Adrenal gland (tissue), 12 donors: Measurements from ENCODE around the gene CCSER1. TPM values are rescaled to one million over a fixed set of nuclear protein-coding genes. Genes with fewer than 3 reads are reported as not detected.

ENCODE experiments used
- DNase-seq, 7 donors: peaks; one replicate each; pipeline ENCODE4 v3.0.0-alpha.2; 2019 to 2020
- H3K27ac ChIP-seq, 5 donors: fragments of 200-600 bp; sonication (generic) in 4 of 5; 1 replicate in 3 of 5; 2 replicates in 2 of 5; pipeline versions ENCODE4 v1.5.1 to v1.8.0; 2016 to 2020; ENCODE audit warnings: mild to moderate bottlenecking in 1 of 5
- H3K27me3 ChIP-seq: fragments of 200-600 bp; 2 replicates; pipeline ENCODE4 v1.8.0; 2021
- H3K36me3 ChIP-seq, 2 donors: fragments of 200-600 bp; replicated peaks in 1 of 2; 1 replicate in 1 of 2; 2 replicates in 1 of 2; pipeline versions ENCODE4 v1.5.1 to v1.8.0; 2018 to 2022
- H3K4me1 ChIP-seq, 2 donors: fragments of 200-600 bp; replicated peaks in 1 of 2; 1 replicate in 1 of 2; 2 replicates in 1 of 2; pipeline versions ENCODE4 v1.5.1 to v1.8.0; 2018 to 2021
- H3K4me3 ChIP-seq, 4 donors: fragments of 200-600 bp; sonication (generic) in 3 of 4; one replicate each; pipeline ENCODE4 v1.5.1; 2016 to 2018
- H3K9me3 ChIP-seq, 3 donors: fragments of 200-600 bp; sonication (generic) in 1 of 3; replicated peaks in 1 of 3; 1 replicate in 2 of 3; 2 replicates in 1 of 3; pipeline versions ENCODE4 v1.5.1 to v1.8.0; 2016 to 2021
- CTCF ChIP-seq, 6 experiments: fragments of 450-650 bp in 4 of 6; fragments of 200-600 bp in 2 of 6; sonication (generic) in 1 of 6; IDR thresholded peaks; 1 replicate in 5 of 6; 2 replicates in 1 of 6; pipeline versions ENCODE4 v1.5.1 to v1.8.0; 2016 to 2021; ENCODE audit warnings: antibody characterized with exemption in 6 of 6, mild to moderate bottlenecking in 2 of 6, moderate library complexity in 1 of 6
- POLR2A ChIP-seq, 2 donors: fragments of 450-650 bp; IDR thresholded peaks; one replicate each; pipeline ENCODE4 v1.6.1; 2017; ENCODE audit warnings: antibody characterized with exemption in 2 of 2, mild to moderate bottlenecking in 2 of 2, moderate library complexity in 1 of 2
- WGBS, 4 donors: extraction: QIAGEN DNeasy Blood & Tissue Kit in 2 of 4; methylation state at CpG; one replicate each; pipeline versions ENCODE4 v1.1.5 to v1.1.7; 2013 to 2017; 5-methylcytosine and 5-hydroxymethylcytosine counted together
- intact Hi-C, 2 donors: fragments of 100-400 bp; cut with DNase I; formaldehyde crosslinking; loops; one replicate each; pipeline versions ENCODE4 v1.14.1 to v1.15.0; 2022 to 2023
- polyA plus RNA-seq, 3 donors: library from polyadenylated mRNA; stranded (reverse); fragments of 200-250 nt in 2 of 3; fragments of 350-450 nt in 1 of 3; fragmentation: Illumina TruSeq in 1 of 3; extraction: RNeasy Lipid Tissue Mini Kit (QIAGEN cat#74804) in 1 of 3; gene quantifications; one replicate each; pipeline ENCODE4 v1.2.3, GENCODE V29; 2013 to 2014
- total RNA-seq, 9 donors: library from RNA; depleted of rRNA in 4 of 9; stranded (reverse); fragments of >200 nt in 4 of 9; fragments of 120-200 nt in 1 of 9; fragmentation: NEBNext Ultra II Directional in 1 of 9; extraction: Animal tissue kit (Norgen Biotek cat#: 25700) in 1 of 9; gene quantifications; one replicate each; pipeline versions ENCODE4 v1.1.0 to v1.2.4, GENCODE V29; 2013 to 2023
- donor health status: healthy with polysubstance abuse.
- donor health status: Bipolar disorder and iron deficiency.
- donor health status: DM: yes; HTN: yes; CAD: no.
- donor health status: DM: no; HTN: no; CAD: no.
- donor health status: DM: no; HTN: no; CAD: no.
- donor health status: DM: yes; HTN: yes; CAD: no.

The CCSER1 gene
- total and polyA plus RNA-seq, 12 donors, result 0.14 to 11.7 (median 2.3) TPM; not detected in 1

GRCh38 chr4:90544532-90545045 lies 417.4 kb downstream of the CCSER1 start:
- Histone ChIP-seq H3K4me1 (no peaks in the 10 kb centered on the region), H3K4me3 (no peak overlapping the region), H3K27ac (no peak overlapping the region), H3K9me3 (no peaks in the 10 kb centered on the region), H3K27me3 (no peaks in the 10 kb centered on the region), H3K36me3 (no peaks in the 10 kb centered on the region)
- TF ChIP-seq POLR2A (IDR thresholded peaks at IDR 0.05), result no peak
- intact Hi-C loops, result no loop called here
- WGBS, 4 donors, result 69 to 87% (median 77%) methylated on average over 2 of the region's 2 CpGs
- DNase-seq, result no peak

- H3K9me3 ChIP-seq, result no peaks in the 10 kb centered on the region
- no peaks in the 10 kb centered on the region for H3K27me3 ChIP-seq
- no peak overlapping the region for H3K4me3 ChIP-seq
- intact Hi-C loops, result no loop called here
- no peaks in the 10 kb centered on the region for H3K4me1 ChIP-seq
- DNase-seq, result no peak
- H3K27ac ChIP-seq, result no peak overlapping the region
- TF ChIP-seq POLR2A (IDR thresholded peaks at IDR 0.05) (no peak), CTCF (IDR thresholded peaks at IDR 0.05) (no peak)
- no peaks in the 10 kb centered on the region for H3K36me3 ChIP-seq
- WGBS, 4 donors, result 83 to 90% (median 87%) methylated on average over 4 of the region's 4 CpGs
These were observed 418.2 kb downstream of the CCSER1 start for GRCh38 chr4:90545380-90545779.

GRCh38 chr4:90546114-90546513 lies 418.9 kb downstream of the CCSER1 start:
- H3K4me3 ChIP-seq, result no peak overlapping the region
- no peak overlapping the region for H3K27ac ChIP-seq
- no peaks in the 10 kb centered on the region for H3K27me3 ChIP-seq
- intact Hi-C loops, result no loop called here
- H3K36me3 ChIP-seq, result no peaks in the 10 kb centered on the region
- WGBS, 4 donors, result 57 to 71% (median 62%) methylated on average over 1 of the region's 1 CpG
- H3K9me3 ChIP-seq, result no peaks in the 10 kb centered on the region
- TF ChIP-seq POLR2A (IDR thresholded peaks at IDR 0.05), result no peak
- TF ChIP-seq CTCF (IDR thresholded peaks at IDR 0.05), result no peak
- no peak for DNase-seq
- no peaks in the 10 kb centered on the region for H3K4me1 ChIP-seq

GRCh38 chr4:90570615-90571014 lies 443.4 kb downstream of the CCSER1 start:
- H3K27ac ChIP-seq, result no peak overlapping the region
- no peaks in the 10 kb centered on the region for H3K9me3 ChIP-seq
- H3K4me3 ChIP-seq, result no peak overlapping the region
- intact Hi-C loops, result no loop called here
- H3K4me1 ChIP-seq, result no peaks in the 10 kb centered on the region
- H3K27me3 ChIP-seq, result no peaks in the 10 kb centered on the region
- WGBS, 4 donors, result 88 to 98% (median 94%) methylated on average over 2 of the region's 2 CpGs
- no peak for DNase-seq
- no peak for TF ChIP-seq POLR2A (IDR thresholded peaks at IDR 0.05)
- no peak for TF ChIP-seq CTCF (IDR thresholded peaks at IDR 0.05)
- no peaks in the 10 kb centered on the region for H3K36me3 ChIP-seq

GRCh38 chr4:90572996-90573395 lies 445.8 kb downstream of the CCSER1 start:
- H3K9me3 ChIP-seq, result no peaks in the 10 kb centered on the region
- no peak for DNase-seq
- 83 to 100% (median 89%) methylated on average over 1 to 2 of the region's 2 CpGs for WGBS, 4 donors
- no peaks in the 10 kb centered on the region for H3K36me3 ChIP-seq
- intact Hi-C loops, result no loop called here
- TF ChIP-seq CTCF (IDR thresholded peaks at IDR 0.05), result no peak
- no peak for TF ChIP-seq POLR2A (IDR thresholded peaks at IDR 0.05)
- no peaks in the 10 kb centered on the region for H3K4me1 ChIP-seq
- H3K4me3 ChIP-seq, result no peak overlapping the region
- no peak overlapping the region for H3K27ac ChIP-seq
- H3K27me3 ChIP-seq, result no peaks in the 10 kb centered on the region
